Measurements from ENCODE around the gene CD79A. TPM values are rescaled to one million over a fixed set of nuclear protein-coding genes. Genes with fewer than 3 reads are reported as not detected.

Gene CD79A
- total and polyA plus RNA-seq, 4 experiments from 2014 or later, result 0.93 to 29.7 (median 3.2) TPM

GRCh38 chr19:41927497-41928192, 50.6 kb downstream of the CD79A start:
- Mint-ChIP-seq H3K36me3 (peaks cover 0 to 4% of the 10 kb centered on the region in 2 donors), H3K4me3 (peak overlapping the region in 7 of 8 donors; percentile 84 to 96 (median 86)), H3K27ac (peak overlapping the region in 4 of 7 donors; percentile 44 to 74 (median 52)), H3K4me1 (peaks cover 20 to 31% (median 26%) of the 10 kb centered on the region in 4 donors), H3K27me3 (peaks cover 0 to 2% of the 10 kb centered on the region in 2 donors), H3K9me3 (no peaks in the 10 kb centered on the region)
- Histone ChIP-seq H3K9me3 (ENCODE audit: control insufficient read depth in 1 of 2, low read length in 2 of 2) (no peaks in the 10 kb centered on the region), H3K27me3 (ENCODE audit: insufficient read depth, low read length) (no peaks in the 10 kb centered on the region), H3K36me3 (ENCODE audit: insufficient read depth, low read length) (no peaks in the 10 kb centered on the region), H3K27ac (ENCODE audit: low read depth, low read length) (peak overlapping the region; percentile 33), H3K4me1 (ENCODE audit: insufficient read depth, low read length) (peaks cover 27% of the 10 kb centered on the region), H3K4me3 (ENCODE audit: low read length in 2 of 2) (peak overlapping the region; percentile 57 to 74)
- ChIA-PET CTCF (ENCODE audit: partially characterized antibody) (interaction anchor here (0.7 to 1.9 kb wide), 4 partner anchors 9 to 67 kb away, joined by 3 to 7 read pairs (median 5); partner anchors contain the start of gene RPS19), POLR2A (ENCODE audit: partially characterized antibody) (interaction anchor here (0.6 to 10.2 kb wide), 16 partner anchors 15 to 379 kb away, joined by 3 to 156 read pairs (median 4); partner anchors contain the start of genes ARHGEF1, RABAC1 and RPS19)
- intact Hi-C loops (cut with micrococcal nuclease), result loop anchor here (1.0 to 2.0 kb wide), 3 partner anchors 13 to 52 kb away; no protein-coding TSS in a partner anchor
- DNase-seq, result peak in 1 of 5 donors; percentile 29

GRCh38 chr19:41928221-41928683, 51.2 kb downstream of the CD79A start, which contains the start of gene ERFL:
ERFL (minus strand) TSS chr19:41928449; CDS start chr19:41912919, 15,530 bp downstream.
- Mint-ChIP-seq H3K27me3 (no peaks in the 10 kb centered on the region), H3K4me1 (peaks cover 18 to 37% (median 23%) of the 10 kb centered on the region in 4 donors), H3K4me3 (peak within 1 kb of the TSS; percentile 86 to 98 (median 94)), H3K36me3 (peaks cover 0 to 2% of the 10 kb centered on the region in 2 donors), H3K9me3 (no peaks in the 10 kb centered on the region), H3K27ac (peak within 1 kb of the TSS; percentile 75 to 96 (median 89))
- ChIA-PET POLR2A (ENCODE audit: partially characterized antibody) (interaction anchor here (0.6 to 10.2 kb wide), 16 partner anchors 14 to 379 kb away, joined by 3 to 156 read pairs (median 4); partner anchors contain the start of genes ARHGEF1, RABAC1 and RPS19), CTCF (ENCODE audit: partially characterized antibody) (interaction anchor here (0.9 to 1.9 kb wide), 4 partner anchors 9 to 68 kb away, joined by 3 to 7 read pairs (median 4); partner anchors contain the start of gene RPS19)
- intact Hi-C loops (cut with micrococcal nuclease), result loop anchor here (1.0 to 2.0 kb wide), 3 partner anchors 13 to 53 kb away; no protein-coding TSS in a partner anchor
- Histone ChIP-seq H3K36me3 (ENCODE audit: insufficient read depth, low read length) (no peaks in the 10 kb centered on the region), H3K4me1 (ENCODE audit: insufficient read depth, low read length) (peaks cover 27% of the 10 kb centered on the region), H3K27me3 (ENCODE audit: insufficient read depth, low read length) (no peaks in the 10 kb centered on the region), H3K27ac (ENCODE audit: low read depth, low read length) (peak within 1 kb of the TSS; percentile 33), H3K4me3 (ENCODE audit: low read length in 2 of 2) (peak within 1 kb of the TSS; percentile 57 to 74), H3K9me3 (ENCODE audit: control insufficient read depth in 1 of 2, low read length in 2 of 2) (no peaks in the 10 kb centered on the region)
- peak in 1 of 5 donors; percentile 28 for DNase-seq

GRCh38 chr19:41928754-41929535, 51.9 kb downstream of the CD79A start:
- Histone ChIP-seq H3K4me3 (ENCODE audit: low read length in 2 of 2) (peak overlapping the region; percentile 37 to 74), H3K9me3 (ENCODE audit: control insufficient read depth in 1 of 2, low read length in 2 of 2) (no peaks in the 10 kb centered on the region), H3K36me3 (ENCODE audit: insufficient read depth, low read length) (no peaks in the 10 kb centered on the region), H3K4me1 (ENCODE audit: insufficient read depth, low read length) (peaks cover 28% of the 10 kb centered on the region), H3K27me3 (ENCODE audit: insufficient read depth, low read length) (no peaks in the 10 kb centered on the region), H3K27ac (ENCODE audit: low read depth, low read length) (no peak overlapping the region)
- Mint-ChIP-seq H3K36me3 (no peaks in the 10 kb centered on the region), H3K27me3 (no peaks in the 10 kb centered on the region), H3K4me1 (peaks cover 20 to 44% (median 27%) of the 10 kb centered on the region in 4 donors), H3K4me3 (peak overlapping the region; percentile 86 to 98 (median 94)), H3K9me3 (no peaks in the 10 kb centered on the region), H3K27ac (peak overlapping the region; percentile 75 to 96 (median 89))
- CTCF ChIA-PET (ENCODE audit: partially characterized antibody), result interaction anchor here (0.9 to 1.9 kb wide), 6 partner anchors 8 to 69 kb away, joined by 3 to 7 read pairs (median 4); partner anchors contain the start of gene RPS19
- POLR2A ChIA-PET (ENCODE audit: partially characterized antibody), result interaction anchor here (0.9 to 10.2 kb wide), 15 partner anchors 16 to 69 kb away, joined by 3 to 156 read pairs (median 7); partner anchors contain the start of genes ARHGEF1 and RPS19
- DNase-seq, result peak; percentile 51 to 68 (median 54)
- intact Hi-C loops (cut with micrococcal nuclease), result loop anchor here (1.0 to 2.0 kb wide), 3 partner anchors 14 to 54 kb away; no protein-coding TSS in a partner anchor

GRCh38 chr19:41929536-41930071, 52.5 kb downstream of the CD79A start:
- H3K27ac Mint-ChIP-seq, result peak overlapping the region in 5 of 7 donors; percentile 12 to 96 (median 87)
- peak overlapping the region; percentile 58 to 98 (median 92) for H3K4me3 Mint-ChIP-seq
- Histone ChIP-seq H3K27ac (ENCODE audit: low read depth, low read length) (no peak overlapping the region), H3K4me1 (ENCODE audit: insufficient read depth, low read length) (peaks cover 34% of the 10 kb centered on the region), H3K36me3 (ENCODE audit: insufficient read depth, low read length) (no peaks in the 10 kb centered on the region), H3K27me3 (ENCODE audit: insufficient read depth, low read length) (no peaks in the 10 kb centered on the region), H3K4me3 (ENCODE audit: low read length in 2 of 2) (peak overlapping the region in 1 of 2 donors; percentile 74), H3K9me3 (ENCODE audit: control insufficient read depth in 1 of 2, low read length in 2 of 2) (no peaks in the 10 kb centered on the region)
- CTCF ChIA-PET (ENCODE audit: partially characterized antibody), result interaction anchor here (1.4 to 1.7 kb wide), 4 partner anchors 15 to 57 kb away, joined by 3 to 6 read pairs (median 4); no protein-coding TSS in a partner anchor
- H3K36me3 Mint-ChIP-seq, result no peaks in the 10 kb centered on the region
- H3K4me1 Mint-ChIP-seq, result peaks cover 24 to 50% (median 31%) of the 10 kb centered on the region in 4 donors
- POLR2A ChIA-PET (ENCODE audit: partially characterized antibody), result interaction anchor here (1.0 to 10.2 kb wide), 9 partner anchors 16 to 70 kb away, joined by 3 to 156 read pairs (median 9); partner anchors contain the start of genes ARHGEF1, RABAC1 and RPS19
- H3K9me3 Mint-ChIP-seq, result no peaks in the 10 kb centered on the region
- no peaks in the 10 kb centered on the region for H3K27me3 Mint-ChIP-seq
- no peak for DNase-seq
- intact Hi-C loops (cut with micrococcal nuclease), result loop anchor here (2.0 kb wide), 2 partner anchors 15 to 43 kb away; no protein-coding TSS in a partner anchor

- no peaks in the 10 kb centered on the region for H3K9me3 ChIP-seq (ENCODE audit: control insufficient read depth in 1 of 2, low read length in 2 of 2)
- ChIA-PET POLR2A (ENCODE audit: partially characterized antibody) (interaction anchor here (0.9 to 10.2 kb wide), 10 partner anchors 15 to 70 kb away, joined by 3 to 156 read pairs (median 8); partner anchors contain the start of genes ARHGEF1, RABAC1 and RPS19), CTCF (ENCODE audit: partially characterized antibody) (interaction anchor here (1.3 to 1.7 kb wide), 5 partner anchors 15 to 58 kb away, joined by 3 to 6 read pairs (median 4); no protein-coding TSS in a partner anchor)
- intact Hi-C loops (cut with micrococcal nuclease), result no loop called here
- Mint-ChIP-seq H3K27me3 (peaks cover under 1 to 6% of the 10 kb centered on the region in 2 donors), H3K36me3 (no peaks in the 10 kb centered on the region), H3K9me3 (no peaks in the 10 kb centered on the region), H3K27ac (peak overlapping the region; percentile 49 to 72 (median 60)), H3K4me3 (peak overlapping the region in 7 of 8 donors; percentile 7 to 76 (median 61)), H3K4me1 (peaks cover 30 to 57% (median 38%) of the 10 kb centered on the region in 4 donors)
- no peaks in the 10 kb centered on the region for H3K27me3 ChIP-seq (ENCODE audit: insufficient read depth, low read length)
- no peaks in the 10 kb centered on the region for H3K36me3 ChIP-seq (ENCODE audit: insufficient read depth, low read length)
- no peak overlapping the region for H3K4me3 ChIP-seq (ENCODE audit: low read length in 2 of 2)
- no peak overlapping the region for H3K27ac ChIP-seq (ENCODE audit: low read depth, low read length)
- peaks cover 41% of the 10 kb centered on the region for H3K4me1 ChIP-seq (ENCODE audit: insufficient read depth, low read length)
- no peak for DNase-seq
These were observed 53.2 kb downstream of the CD79A start for GRCh38 chr19:41930322-41930722.
